GM23248 (cell line): ENCODE results near the gene BLCAP. TPM values are rescaled to one million over a fixed set of nuclear protein-coding genes. Genes with fewer than 3 reads are reported as not detected.

Source experiments
- DNase-seq: peaks from one replicate; pipeline ENCODE4 v3.0.0-alpha.2; 2015
- H2AFZ ChIP-seq: fragments of 200-600 bp; sonication (generic); 2 replicates; pipeline ENCODE4 v1.6.1; 2016; ENCODE audit warnings: antibody characterized with exemption
- H3F3A ChIP-seq: fragments of 200-600 bp; sonication (generic); 2 replicates; pipeline ENCODE4 v1.6.1; 2016; ENCODE audit warnings: mild to moderate bottlenecking, antibody characterized with exemption, mixed run types; ENCODE audit not compliant: insufficient read depth
- H3K27ac ChIP-seq: fragments of 200-600 bp; sonication (generic); 2 replicates; pipeline ENCODE4 v1.5.1; 2016; ENCODE audit warnings: mild to moderate bottlenecking
- H3K27me3 ChIP-seq: fragments of 200-600 bp; sonication (generic); replicated peaks from 2 replicates; pipeline ENCODE4 v1.6.1; 2016; ENCODE audit warnings: mild to moderate bottlenecking; ENCODE audit not compliant: insufficient read depth
- H3K36me3 ChIP-seq: fragments of 200-600 bp; sonication (generic); 2 replicates; pipeline ENCODE4 v1.6.1; 2016; ENCODE audit warnings: low read depth, mild to moderate bottlenecking
- H3K4me1 ChIP-seq: fragments of 200-600 bp; sonication (generic); 2 replicates; pipeline ENCODE4 v1.6.1; 2016; ENCODE audit warnings: mild to moderate bottlenecking; ENCODE audit not compliant: insufficient read depth
- H3K4me2 ChIP-seq: fragments of 200-600 bp; sonication (generic); one replicate; pipeline ENCODE4 v1.6.1; 2016; ENCODE audit warnings: mild to moderate bottlenecking; ENCODE audit not compliant: unreplicated experiment
- H3K4me3 ChIP-seq: fragments of 200-600 bp; sonication (generic); 2 replicates; pipeline ENCODE4 v1.5.1; 2016; ENCODE audit warnings: mild to moderate bottlenecking
- H3K79me2 ChIP-seq: fragments of 200-600 bp; sonication (generic); 2 replicates; pipeline ENCODE4 v1.6.1; 2016; ENCODE audit warnings: mild to moderate bottlenecking; ENCODE audit not compliant: insufficient read depth
- H3K9ac ChIP-seq: fragments of 200-600 bp; sonication (generic); 2 replicates; pipeline ENCODE4 v1.6.1; 2016; ENCODE audit warnings: mild to moderate bottlenecking
- H3K9me2 ChIP-seq: fragments of 200-600 bp; sonication (generic); 2 replicates; pipeline ENCODE4 v1.6.1; 2016; ENCODE audit warnings: mixed run types, mild to moderate bottlenecking, moderate library complexity; ENCODE audit not compliant: insufficient read depth
- H3K9me3 ChIP-seq: fragments of 200-600 bp; sonication (generic); one replicate; pipeline ENCODE4 v1.6.1; 2017; ENCODE audit warnings: low read depth
- H4K20me1 ChIP-seq: fragments of 200-600 bp; sonication (generic); 2 replicates; pipeline ENCODE4 v1.6.0; 2016; ENCODE audit not compliant: insufficient read depth
- EZH2 ChIP-seq: fragments of 200-600 bp; sonication (generic); IDR thresholded peaks from 2 replicates; pipeline ENCODE4 v1.6.1; 2018; ENCODE audit warnings: antibody characterized with exemption, mild to moderate bottlenecking; ENCODE audit not compliant: insufficient read depth, poor library complexity, severe bottlenecking
- EZH2phosphoT487 ChIP-seq: fragments of 200-600 bp; sonication (generic); IDR thresholded peaks from 2 replicates; pipeline ENCODE4 v1.6.1; 2018; ENCODE audit warnings: antibody characterized with exemption, moderate library complexity, mild to moderate bottlenecking, low read depth; ENCODE audit not compliant: insufficient read depth
- WGBS, 2 experiments: methylation state at CpG; one replicate each; pipeline ENCODE4 v1.1.6; 2015 to 2017; ENCODE audit warnings: low lambda C conversion rate in 2 of 2, low coverage in 1 of 2; ENCODE audit errors: missing lambda C conversion rate in 2 of 2; 5-methylcytosine and 5-hydroxymethylcytosine counted together
- in situ Hi-C: fragments of 300-500 bp; cut with MboI; formaldehyde crosslinking; loops from 2 replicates; pipeline ENCODE4 v1.15.0; 2020
- polyA plus RNA-seq: library from polyadenylated mRNA; unstranded; fragments of >200 nt; fragmentation: Nextera tagmentation; extraction: Ambion mirVana; gene quantifications from 2 replicates; pipeline ENCODE4 v1.2.1, GENCODE V29; 2016
- total RNA-seq: library from RNA; depleted of rRNA; stranded (reverse); fragments of >200 nt; shearing (Covaris generic); gene quantifications from 2 replicates; pipeline ENCODE4 v1.2.3, GENCODE V29; 2014

BLCAP gene
- total and polyA plus RNA-seq, 2 experiments from 2014 or later = 80.0 to 100 TPM

GRCh38 chr20:37504404-37505096 is 23.1 kb downstream of the BLCAP start:
- no peak overlapping the region for H2AFZ ChIP-seq
- in situ Hi-C loops = no loop called here
- no peak overlapping the region for H3K9ac ChIP-seq
- TF ChIP-seq EZH2phosphoT487 (no peak), EZH2 (no peak)
- peaks cover 8% of the 10 kb centered on the region; the same call in 1 of the 2 replicates for H3K36me3 ChIP-seq
- H3K4me1 ChIP-seq = no peaks in the 10 kb centered on the region
- H3K4me3 ChIP-seq = no peak overlapping the region
- no peaks in the 10 kb centered on the region; the same call in 1 of the 2 replicates for H4K20me1 ChIP-seq
- peak; percentile 30 for DNase-seq
- H3K79me2 ChIP-seq = peaks cover 16% of the 10 kb centered on the region; the same call in 1 of the 2 replicates
- no peaks in the 10 kb centered on the region for H3K9me3 ChIP-seq
- H3K27me3 ChIP-seq = no peaks in the 10 kb centered on the region
- peaks cover 17% of the 10 kb centered on the region; the same call in 1 of the 2 replicates for H3F3A ChIP-seq
- H3K4me2 ChIP-seq = no peak overlapping the region
- 46 to 62% methylated on average over 3 of the region's 3 CpGs for WGBS, 2 experiments
- H3K27ac ChIP-seq = no peak overlapping the region
- no peaks in the 10 kb centered on the region; the same call in 1 of the 2 replicates for H3K9me2 ChIP-seq

GRCh38 chr20:37503256-37503927 is 24.3 kb downstream of the BLCAP start:
- Histone ChIP-seq H3K27ac (no peak overlapping the region), H2AFZ (no peak overlapping the region), H3K9ac (no peak overlapping the region), H3K79me2 (peaks cover 6% of the 10 kb centered on the region; the same call in 1 of the 2 replicates), H4K20me1 (no peaks in the 10 kb centered on the region; the same call in 1 of the 2 replicates), H3F3A (peaks cover 19% of the 10 kb centered on the region; the same call in 1 of the 2 replicates), H3K4me3 (no peak overlapping the region), H3K36me3 (peaks cover 4% of the 10 kb centered on the region; the same call in 1 of the 2 replicates), H3K27me3 (no peaks in the 10 kb centered on the region), H3K9me2 (no peaks in the 10 kb centered on the region; the same call in 1 of the 2 replicates), H3K9me3 (no peaks in the 10 kb centered on the region), H3K4me2 (no peak overlapping the region), H3K4me1 (no peaks in the 10 kb centered on the region)
- TF ChIP-seq EZH2 (no peak), EZH2phosphoT487 (no peak)
- in situ Hi-C loops = no loop called here
- WGBS, 2 experiments = 93 to 97% methylated on average over 3 of the region's 3 CpGs
- DNase-seq = no peak

DNA sequence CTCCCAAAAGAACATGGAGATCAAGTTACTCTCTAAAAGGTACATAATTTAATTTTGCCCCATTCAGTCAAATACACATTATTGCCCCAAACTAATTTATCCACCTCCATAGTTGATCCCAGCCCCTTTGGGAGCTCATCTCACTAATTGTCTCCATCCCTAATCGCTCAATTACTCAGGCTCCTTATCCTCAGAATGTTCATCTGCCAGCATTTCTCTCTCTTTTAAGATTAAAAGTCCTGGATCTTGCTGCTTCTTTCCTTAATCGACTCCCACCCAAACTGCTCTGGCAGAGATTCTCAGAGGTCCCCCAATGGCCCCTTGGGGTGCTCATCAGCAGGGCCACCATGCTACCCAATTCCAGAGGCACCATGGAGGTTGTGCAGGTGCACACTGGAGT is 25.0 kb downstream of the BLCAP start:
- Histone ChIP-seq H2AFZ (no peak overlapping the region), H3K4me3 (no peak overlapping the region), H4K20me1 (no peaks in the 10 kb centered on the region; the same call in 1 of the 2 replicates), H3K9ac (no peak overlapping the region), H3K79me2 (no peaks in the 10 kb centered on the region), H3K9me2 (no peaks in the 10 kb centered on the region), H3K27ac (no peak overlapping the region), H3K9me3 (no peaks in the 10 kb centered on the region), H3K36me3 (no peaks in the 10 kb centered on the region), H3K4me2 (no peak overlapping the region), H3F3A (peaks cover 16% of the 10 kb centered on the region; the same call in 1 of the 2 replicates), H3K4me1 (no peaks in the 10 kb centered on the region), H3K27me3 (no peaks in the 10 kb centered on the region)
- no peak for DNase-seq
- TF ChIP-seq EZH2 (no peak), EZH2phosphoT487 (no peak)
- in situ Hi-C loops = no loop called here
- WGBS, 2 experiments = 74 to 84% methylated on average over 2 of the region's 2 CpGs

DNA sequence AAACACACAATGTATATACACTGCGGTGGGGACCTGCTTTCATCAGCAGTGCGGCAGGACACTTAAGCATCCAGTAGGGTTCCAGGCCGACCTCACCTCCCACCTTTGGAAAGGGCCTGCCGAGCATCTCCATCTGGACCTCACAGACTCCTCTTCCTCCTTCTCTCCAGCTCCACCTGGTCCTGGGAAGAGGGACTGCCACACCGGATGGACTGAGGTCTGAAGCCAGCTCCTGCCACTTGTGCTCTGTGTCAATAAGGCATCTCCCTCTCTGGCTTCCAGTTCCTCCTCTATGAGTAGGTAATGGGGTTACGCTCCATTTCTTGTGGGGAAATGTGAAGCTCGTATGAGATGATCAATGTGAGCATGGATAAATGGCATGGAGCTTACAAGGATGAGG is 25.7 kb downstream of the BLCAP start:
- DNase-seq = no peak
- Histone ChIP-seq H3K4me3 (no peak overlapping the region), H3K9me2 (no peaks in the 10 kb centered on the region), H3K4me2 (no peak overlapping the region), H3K9ac (no peak overlapping the region), H3K79me2 (no peaks in the 10 kb centered on the region), H2AFZ (no peak overlapping the region), H3K36me3 (no peaks in the 10 kb centered on the region), H3K27ac (no peak overlapping the region), H3K9me3 (no peaks in the 10 kb centered on the region), H3K27me3 (no peaks in the 10 kb centered on the region), H3K4me1 (no peaks in the 10 kb centered on the region), H3F3A (peaks cover 16% of the 10 kb centered on the region; the same call in 1 of the 2 replicates), H4K20me1 (no peaks in the 10 kb centered on the region)
- WGBS, 2 experiments = 75 to 80% methylated on average over 7 of the region's 7 CpGs
- no peak for TF ChIP-seq EZH2
- no peak for TF ChIP-seq EZH2phosphoT487
- in situ Hi-C loops = no loop called here
